HepG2 (cell line): Measurements from ENCODE around the gene ENDOD1. TPM values are rescaled to one million over a fixed set of nuclear protein-coding genes. Genes with fewer than 3 reads are reported as not detected.

ENCODE experiments used
- ATM ChIP-seq: fragments of 450-650 bp; IDR thresholded peaks from 2 replicates; pipeline ENCODE4 v1.7.1; 2017; ENCODE audit warnings: mild to moderate bottlenecking, borderline replicate concordance
- FOXC1 ChIP-seq: sonication (generic); formaldehyde crosslinking; IDR thresholded peaks from 2 replicates; pipeline ENCODE4 v1.8.0; 2022; ENCODE audit warnings: mild to moderate bottlenecking, missing genetic modification reagents, borderline replicate concordance
- HNF4G ChIP-seq, 2 experiments: sonication (generic) in 1 of 2; formaldehyde crosslinking in 1 of 2; IDR thresholded peaks; 2 replicates each; pipeline versions ENCODE4 v1.4.0 to v1.6.1; 2011 to 2020; ENCODE audit warnings: borderline replicate concordance in 2 of 2, low read depth in 2 of 2, mild to moderate bottlenecking in 2 of 2, low read length in 1 of 2, missing genetic modification reagents in 1 of 2, moderate library complexity in 1 of 2
- IKZF5 ChIP-seq: IDR thresholded peaks from 2 replicates; pipeline ENCODE4 v1.6.1; 2018; ENCODE audit warnings: missing genetic modification reagents, mild to moderate bottlenecking, missing compliant biosample characterization
- JDP2 ChIP-seq: sonication (generic); formaldehyde crosslinking; IDR thresholded peaks from 2 replicates; pipeline ENCODE4 v1.8.1; 2022; ENCODE audit warnings: missing genetic modification reagents, borderline replicate concordance
- KAT2B ChIP-seq: fragments of 150-350 bp; IDR thresholded peaks from 2 replicates; pipeline ENCODE4 v1.6.1; 2014; ENCODE audit warnings: low read depth, low read length, borderline replicate concordance
- MIER3 ChIP-seq: IDR thresholded peaks from 2 replicates; pipeline ENCODE4 v1.6.1; 2016; ENCODE audit warnings: missing compliant biosample characterization, borderline replicate concordance
- NCOA1 ChIP-seq: sonication (generic); formaldehyde crosslinking; IDR thresholded peaks from 2 replicates; pipeline ENCODE4 v1.9.0; 2021; ENCODE audit warnings: missing genetic modification reagents
- NFIC ChIP-seq: IDR thresholded peaks from 2 replicates; pipeline ENCODE4 v1.6.1; 2012; ENCODE audit warnings: mild to moderate bottlenecking, low read length, inconsistent platforms
- PHF20 ChIP-seq: sonication (generic); formaldehyde crosslinking; IDR thresholded peaks from 2 replicates; pipeline ENCODE4 v1.5.0; 2020; ENCODE audit warnings: mild to moderate bottlenecking, missing genetic modification reagents
- REXO4 ChIP-seq: sonication (generic); formaldehyde crosslinking; IDR thresholded peaks from 2 replicates; pipeline ENCODE4 v1.8.0; 2022; ENCODE audit warnings: missing genetic modification reagents, mild to moderate bottlenecking, borderline replicate concordance
- RFXANK ChIP-seq: IDR thresholded peaks from 2 replicates; pipeline ENCODE4 v1.6.1; 2016
- RXRA ChIP-seq: sonication (generic); formaldehyde crosslinking; IDR thresholded peaks from 2 replicates; pipeline ENCODE4 v1.5.1; 2020; ENCODE audit warnings: missing genetic modification reagents
- ZFP36 ChIP-seq: fragments of 150-350 bp; IDR thresholded peaks from 2 replicates; pipeline ENCODE4 v1.6.1; 2018; ENCODE audit warnings: borderline replicate concordance, low read length, low read depth; ENCODE audit not compliant: partially characterized antibody
- ZGPAT ChIP-seq: IDR thresholded peaks from 2 replicates; pipeline ENCODE4 v1.6.1; 2016; ENCODE audit warnings: mild to moderate bottlenecking
- ZNF292 ChIP-seq: sonication (generic); formaldehyde crosslinking; IDR thresholded peaks from 2 replicates; pipeline ENCODE4 v1.8.1; 2022; ENCODE audit warnings: mild to moderate bottlenecking, low read depth, missing genetic modification reagents, borderline replicate concordance
- ZNF333 ChIP-seq: sonication (generic); formaldehyde crosslinking; IDR thresholded peaks from 2 replicates; pipeline ENCODE4 v1.4.0; 2020; ENCODE audit warnings: mild to moderate bottlenecking, missing genetic modification reagents, borderline replicate concordance
- ZNF431 ChIP-seq: sonication (generic); formaldehyde crosslinking; IDR thresholded peaks from 2 replicates; pipeline ENCODE4 v1.9.0; 2022; ENCODE audit warnings: missing genetic modification reagents, low read depth, mild to moderate bottlenecking, borderline replicate concordance
- ZNF530 ChIP-seq: sonication (generic); formaldehyde crosslinking; IDR thresholded peaks from 2 replicates; pipeline ENCODE4 v1.5.0; 2020; ENCODE audit warnings: low read depth, mild to moderate bottlenecking, missing genetic modification reagents
- ZNF615 ChIP-seq: sonication (generic); formaldehyde crosslinking; IDR thresholded peaks from 2 replicates; pipeline ENCODE4 v1.5.0; 2020; ENCODE audit warnings: mild to moderate bottlenecking, missing genetic modification reagents, borderline replicate concordance
- ZNF792 ChIP-seq: IDR thresholded peaks from 2 replicates; pipeline ENCODE4 v1.6.1; 2016
- polyA plus RNA-seq, 8 experiments: library from polyadenylated mRNA; depleted of rRNA in 3 of 8; stranded (reverse) in 7 of 8; unstranded in 1 of 8; fragments of >200 nt; fragmentation: Illumina TruSeq in 4 of 8; extraction: Trizol in 4 of 8; gene quantifications; 2 replicates each; pipeline versions ENCODE4 v1.2.1 to v1.2.3, GENCODE V29; 2011 to 2016; ENCODE audit warnings: low read depth in 4 of 8, missing spikeins in 1 of 8, mixed read lengths in 1 of 8; ENCODE audit not compliant: insufficient read depth in 1 of 8
- total RNA-seq, 5 experiments: library from RNA; depleted of rRNA; stranded (reverse); fragments of >200 nt; fragmentation: Illumina TruSeq; extraction: Trizol; gene quantifications; 2 replicates each; pipeline ENCODE4 v1.2.3, GENCODE V29; 2016; ENCODE audit warnings: low read depth in 1 of 5
- TF ChIP-seq, protein P1 (sequence below): sonication (generic); formaldehyde crosslinking; IDR thresholded peaks from 2 replicates; pipeline ENCODE4 v1.4.0; 2020; ENCODE audit warnings: mild to moderate bottlenecking, missing genetic modification reagents
- TF ChIP-seq, protein P2 (sequence below): sonication (generic); formaldehyde crosslinking; IDR thresholded peaks from 2 replicates; pipeline ENCODE4 v1.5.1; 2020; ENCODE audit warnings: mild to moderate bottlenecking, missing genetic modification reagents, moderate library complexity

ENDOD1 gene
- total and polyA plus RNA-seq, 2 of the 13 experiments (the other 11 are each of a cell fraction or from before 2014, with no cell fraction given): 2.0 to 6.8 TPM

DNA sequence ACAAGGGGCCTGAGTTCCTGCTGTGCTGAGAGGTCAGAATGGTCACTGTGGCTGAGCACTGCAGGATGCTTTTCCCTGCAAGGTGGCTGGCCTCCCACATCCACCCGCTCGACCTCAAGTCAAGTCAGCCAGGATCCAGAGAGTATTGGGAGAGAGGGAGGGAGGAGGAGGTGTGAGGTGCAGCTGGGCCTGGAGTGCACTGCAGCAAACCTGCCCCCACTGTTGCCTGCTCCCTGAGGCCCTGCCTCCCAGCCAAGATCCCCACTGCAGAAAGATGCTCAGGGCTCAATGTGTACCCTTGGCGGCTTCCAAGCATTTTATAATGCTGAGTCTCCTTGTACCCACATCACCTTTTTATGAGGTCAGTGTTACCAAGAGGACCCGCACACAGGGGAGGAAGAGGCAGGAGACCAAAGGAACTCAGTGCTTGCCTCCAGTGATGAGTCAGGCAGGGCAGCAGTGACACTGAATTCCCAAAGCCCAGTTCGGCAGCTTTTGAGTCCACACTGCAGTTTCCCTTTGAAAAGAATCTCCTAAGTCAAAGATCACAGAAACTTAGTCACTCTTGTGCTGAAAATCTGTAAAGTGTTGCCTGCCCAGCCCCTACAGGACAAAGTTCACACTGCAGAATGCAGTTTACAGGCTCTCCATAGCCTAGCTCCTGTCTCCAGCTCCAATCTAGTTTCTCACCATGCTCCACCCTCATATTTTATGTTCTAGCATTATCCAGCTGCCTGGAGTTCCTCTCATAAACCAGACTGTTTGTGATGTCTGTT lies 3.1 kb downstream of the ENDOD1 start (continued):
- TF ChIP-seq ZNF431 (CRISPR knock-in tag) (no peak), NCOA1 (CRISPR knock-in tag) (no peak), REXO4 (no peak), ZNF792 (CRISPR knock-in tag) (peak; percentile 48; the same call in 1 of the 2 replicates), RFXANK (CRISPR knock-in tag) (no peak), KAT2B (no peak), PHF20 (CRISPR knock-in tag) (no peak), NFIC (no peak), ZFP36 (no peak), ZNF333 (no peak), ZNF615 (no peak), FOXC1 (CRISPR knock-in tag) (no peak), ZNF292 (CRISPR knock-in tag) (0 out of 2 replicates have a peak, but pooled peaks have one; percentile 20), JDP2 (no peak), RXRA (CRISPR knock-in tag) (no peak), ZGPAT (CRISPR knock-in tag) (no peak), MIER3 (0 out of 2 replicates have a peak, but pooled peaks have one; percentile 28), IKZF5 (CRISPR knock-in tag) (0 out of 2 replicates have a peak, but pooled peaks have one; percentile 32), HNF4G (IDR thresholded peaks at IDR 0.05; ENCODE audit: borderline replicate concordance, low read depth, low read length) (peak; percentile 67; the same call in 1 of the 2 replicates), HNF4G (CRISPR knock-in tag; IDR thresholded peaks at IDR 0.05; ENCODE audit: borderline replicate concordance, low read depth) (no peak), ZNF530 (CRISPR knock-in tag) (no peak), ATM (no peak)
- TF ChIP-seq, protein P1, sequence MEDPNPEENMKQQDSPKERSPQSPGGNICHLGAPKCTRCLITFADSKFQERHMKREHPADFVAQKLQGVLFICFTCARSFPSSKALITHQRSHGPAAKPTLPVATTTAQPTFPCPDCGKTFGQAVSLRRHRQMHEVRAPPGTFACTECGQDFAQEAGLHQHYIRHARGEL: no peak
- TF ChIP-seq, protein P2, sequence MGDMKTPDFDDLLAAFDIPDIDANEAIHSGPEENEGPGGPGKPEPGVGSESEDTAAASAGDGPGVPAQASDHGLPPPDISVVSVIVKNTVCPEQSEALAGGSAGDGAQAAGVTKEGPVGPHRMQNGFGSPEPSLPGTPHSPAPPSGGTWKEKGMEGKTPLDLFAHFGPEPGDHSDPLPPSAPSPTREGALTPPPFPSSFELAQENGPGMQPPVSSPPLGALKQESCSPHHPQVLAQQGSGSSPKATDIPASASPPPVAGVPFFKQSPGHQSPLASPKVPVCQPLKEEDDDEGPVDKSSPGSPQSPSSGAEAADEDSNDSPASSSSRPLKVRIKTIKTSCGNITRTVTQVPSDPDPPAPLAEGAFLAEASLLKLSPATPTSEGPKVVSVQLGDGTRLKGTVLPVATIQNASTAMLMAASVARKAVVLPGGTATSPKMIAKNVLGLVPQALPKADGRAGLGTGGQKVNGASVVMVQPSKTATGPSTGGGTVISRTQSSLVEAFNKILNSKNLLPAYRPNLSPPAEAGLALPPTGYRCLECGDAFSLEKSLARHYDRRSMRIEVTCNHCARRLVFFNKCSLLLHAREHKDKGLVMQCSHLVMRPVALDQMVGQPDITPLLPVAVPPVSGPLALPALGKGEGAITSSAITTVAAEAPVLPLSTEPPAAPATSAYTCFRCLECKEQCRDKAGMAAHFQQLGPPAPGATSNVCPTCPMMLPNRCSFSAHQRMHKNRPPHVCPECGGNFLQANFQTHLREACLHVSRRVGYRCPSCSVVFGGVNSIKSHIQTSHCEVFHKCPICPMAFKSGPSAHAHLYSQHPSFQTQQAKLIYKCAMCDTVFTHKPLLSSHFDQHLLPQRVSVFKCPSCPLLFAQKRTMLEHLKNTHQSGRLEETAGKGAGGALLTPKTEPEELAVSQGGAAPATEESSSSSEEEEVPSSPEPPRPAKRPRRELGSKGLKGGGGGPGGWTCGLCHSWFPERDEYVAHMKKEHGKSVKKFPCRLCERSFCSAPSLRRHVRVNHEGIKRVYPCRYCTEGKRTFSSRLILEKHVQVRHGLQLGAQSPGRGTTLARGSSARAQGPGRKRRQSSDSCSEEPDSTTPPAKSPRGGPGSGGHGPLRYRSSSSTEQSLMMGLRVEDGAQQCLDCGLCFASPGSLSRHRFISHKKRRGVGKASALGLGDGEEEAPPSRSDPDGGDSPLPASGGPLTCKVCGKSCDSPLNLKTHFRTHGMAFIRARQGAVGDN: peak; percentile 21; the same call in 1 of the 2 replicates
